Nephron progenitor cell (in vitro differentiated cells): Measurements from ENCODE around the gene SMTN.

ENCODE experiments used
- DNase-seq: peaks from one replicate; pipeline ENCODE4 v3.0.0; 2021
- H3K27ac Mint-ChIP-seq: 2 replicates; pipeline ENCODE4 v1.8.0; 2021; ENCODE audit warnings: mild to moderate bottlenecking, moderate library complexity, mixed read lengths
- H3K27me3 Mint-ChIP-seq: 2 replicates; pipeline ENCODE4 v1.8.0; 2021; ENCODE audit warnings: mild to moderate bottlenecking, low read depth, mixed read lengths; ENCODE audit not compliant: poor library complexity
- H3K36me3 Mint-ChIP-seq: 2 replicates; pipeline ENCODE4 v1.8.0; 2021; ENCODE audit warnings: low read depth, mixed read lengths
- H3K4me1 Mint-ChIP-seq: 2 replicates; pipeline ENCODE4 v1.8.0; 2021; ENCODE audit warnings: mixed read lengths
- H3K4me3 Mint-ChIP-seq: 2 replicates; pipeline ENCODE4 v1.8.0; 2021; ENCODE audit warnings: mild to moderate bottlenecking, moderate library complexity, mixed read lengths
- H3K9me3 Mint-ChIP-seq: 2 replicates; pipeline ENCODE4 v1.8.0; 2021; ENCODE audit warnings: mild to moderate bottlenecking, moderate library complexity, mixed read lengths
- TF ChIP-seq, protein P1 (sequence below): fragments of 200-600 bp; sonication (generic); IDR thresholded peaks from 2 replicates; pipeline ENCODE4 v1.5.0; 2021; ENCODE audit warnings: antibody characterized with exemption

The SMTN gene

DNA sequence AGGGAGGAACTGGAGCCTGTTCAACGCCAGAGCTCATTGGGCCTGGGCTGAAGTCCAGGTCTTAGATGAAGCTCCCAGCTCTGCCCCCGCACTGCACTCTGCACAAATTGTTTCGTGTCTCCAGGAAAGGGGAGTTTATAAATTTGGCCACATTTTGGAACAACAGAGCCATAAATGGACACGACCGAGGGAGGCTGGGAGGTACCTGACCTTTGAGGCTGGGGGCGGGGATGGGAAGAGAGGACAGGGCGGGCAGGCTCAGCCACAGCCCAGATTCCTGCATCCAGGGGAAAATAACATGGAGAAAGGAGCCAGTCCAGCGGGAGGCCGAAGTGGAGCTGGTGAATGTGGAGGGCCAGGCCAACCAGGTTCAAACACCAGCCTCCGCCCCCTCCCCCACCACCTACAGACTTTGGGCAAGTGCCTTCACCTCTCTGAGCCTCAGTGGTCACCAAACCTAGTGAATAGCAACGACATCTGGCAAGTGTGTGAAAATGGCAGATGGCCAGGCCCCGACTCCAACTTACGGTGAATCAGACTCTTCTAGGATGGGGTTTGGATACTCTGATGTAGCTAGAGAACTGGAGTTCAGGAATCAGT, 36.8 kb upstream of the SMTN start:
- DNase-seq, result no peak
- H3K27ac Mint-ChIP-seq, result no peak overlapping the region
- H3K4me1 Mint-ChIP-seq, result peaks cover 45% of the 10 kb centered on the region
- peaks cover 5% of the 10 kb centered on the region for H3K36me3 Mint-ChIP-seq
- TF ChIP-seq, protein P1, sequence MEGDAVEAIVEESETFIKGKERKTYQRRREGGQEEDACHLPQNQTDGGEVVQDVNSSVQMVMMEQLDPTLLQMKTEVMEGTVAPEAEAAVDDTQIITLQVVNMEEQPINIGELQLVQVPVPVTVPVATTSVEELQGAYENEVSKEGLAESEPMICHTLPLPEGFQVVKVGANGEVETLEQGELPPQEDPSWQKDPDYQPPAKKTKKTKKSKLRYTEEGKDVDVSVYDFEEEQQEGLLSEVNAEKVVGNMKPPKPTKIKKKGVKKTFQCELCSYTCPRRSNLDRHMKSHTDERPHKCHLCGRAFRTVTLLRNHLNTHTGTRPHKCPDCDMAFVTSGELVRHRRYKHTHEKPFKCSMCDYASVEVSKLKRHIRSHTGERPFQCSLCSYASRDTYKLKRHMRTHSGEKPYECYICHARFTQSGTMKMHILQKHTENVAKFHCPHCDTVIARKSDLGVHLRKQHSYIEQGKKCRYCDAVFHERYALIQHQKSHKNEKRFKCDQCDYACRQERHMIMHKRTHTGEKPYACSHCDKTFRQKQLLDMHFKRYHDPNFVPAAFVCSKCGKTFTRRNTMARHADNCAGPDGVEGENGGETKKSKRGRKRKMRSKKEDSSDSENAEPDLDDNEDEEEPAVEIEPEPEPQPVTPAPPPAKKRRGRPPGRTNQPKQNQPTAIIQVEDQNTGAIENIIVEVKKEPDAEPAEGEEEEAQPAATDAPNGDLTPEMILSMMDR, result no peak
- peaks cover 13% of the 10 kb centered on the region for H3K27me3 Mint-ChIP-seq
- H3K9me3 Mint-ChIP-seq, result peaks cover 12% of the 10 kb centered on the region
- H3K4me3 Mint-ChIP-seq, result no peak overlapping the region

DNA sequence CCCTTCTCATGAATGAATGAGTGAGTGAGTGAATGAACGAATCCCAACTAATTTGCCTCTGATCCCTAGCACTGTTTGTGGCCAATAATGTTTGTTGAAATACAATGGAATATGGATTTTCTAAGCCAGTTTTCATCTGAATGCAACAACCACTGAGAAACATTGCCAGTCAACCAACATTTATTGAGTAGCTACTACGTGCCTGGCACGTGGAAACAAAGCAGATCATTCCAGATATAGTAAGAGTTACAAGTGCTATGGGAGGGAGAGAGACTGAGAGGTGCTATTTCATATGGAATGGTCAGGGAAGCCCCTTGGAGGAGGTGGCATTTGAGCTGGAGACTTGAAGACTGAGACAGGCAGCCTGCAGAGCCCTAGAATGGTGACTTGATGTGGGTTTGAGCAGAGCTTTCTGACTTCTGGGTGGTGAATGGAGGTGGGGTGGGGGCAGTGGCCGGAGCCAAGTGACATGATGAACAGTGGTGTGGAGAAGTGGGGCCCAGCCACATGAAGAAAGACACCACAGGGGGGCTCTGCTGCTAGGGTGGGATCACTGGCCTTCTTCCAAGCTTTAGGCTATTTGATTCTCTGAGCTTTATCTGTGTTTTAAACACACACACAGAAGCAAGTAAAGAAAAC, 35.1 kb upstream of the SMTN start:
- DNase-seq, result no peak
- H3K9me3 Mint-ChIP-seq, result peaks cover 12% of the 10 kb centered on the region
- H3K4me3 Mint-ChIP-seq, result no peak overlapping the region
- TF ChIP-seq, protein P1, result no peak
- peak overlapping the region; percentile 90 for H3K27ac Mint-ChIP-seq
- peaks cover 52% of the 10 kb centered on the region for H3K4me1 Mint-ChIP-seq
- peaks cover 5% of the 10 kb centered on the region for H3K36me3 Mint-ChIP-seq
- peaks cover 10% of the 10 kb centered on the region for H3K27me3 Mint-ChIP-seq

DNA sequence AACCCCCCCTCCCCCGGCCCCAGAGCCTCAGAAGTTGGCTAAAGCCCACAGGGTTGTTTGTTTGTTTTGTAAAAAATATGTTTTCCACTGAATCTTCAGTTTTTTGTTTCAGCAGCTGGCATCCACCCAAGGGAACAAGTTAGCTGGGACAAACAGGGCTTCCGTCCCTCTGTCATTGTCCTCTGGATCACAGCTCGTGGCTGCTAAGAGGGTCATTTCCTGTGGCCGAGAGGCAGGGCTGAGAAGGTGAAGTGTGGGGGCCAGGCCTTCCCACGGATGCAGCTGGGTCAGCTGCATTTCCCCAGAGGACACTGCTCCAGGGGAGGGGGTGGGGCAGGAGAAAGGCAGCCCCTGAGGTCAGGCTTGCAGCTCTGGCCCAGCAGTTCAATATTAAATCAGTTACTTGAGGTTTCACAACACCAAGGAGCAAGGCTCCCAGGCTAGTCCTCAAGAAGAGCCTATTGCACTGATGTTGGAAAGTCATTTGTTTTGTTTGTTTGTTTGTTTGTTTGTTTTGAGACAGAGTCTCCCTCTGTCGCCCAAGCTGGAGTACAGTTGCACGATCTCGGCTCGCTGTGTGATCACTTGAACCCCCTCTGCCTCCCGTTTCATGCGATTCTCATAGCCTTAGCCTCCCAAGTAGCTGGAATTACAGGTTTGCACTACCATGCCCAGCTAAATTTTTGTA, 34.4 kb upstream of the SMTN start:
- Mint-ChIP-seq H3K27ac (peak overlapping the region; percentile 90), H3K9me3 (peaks cover 12% of the 10 kb centered on the region), H3K27me3 (peaks cover 10% of the 10 kb centered on the region), H3K4me3 (no peak overlapping the region), H3K36me3 (peaks cover 5% of the 10 kb centered on the region), H3K4me1 (peaks cover 52% of the 10 kb centered on the region)
- peak; percentile 39 for DNase-seq
- TF ChIP-seq, protein P1, result no peak

DNA sequence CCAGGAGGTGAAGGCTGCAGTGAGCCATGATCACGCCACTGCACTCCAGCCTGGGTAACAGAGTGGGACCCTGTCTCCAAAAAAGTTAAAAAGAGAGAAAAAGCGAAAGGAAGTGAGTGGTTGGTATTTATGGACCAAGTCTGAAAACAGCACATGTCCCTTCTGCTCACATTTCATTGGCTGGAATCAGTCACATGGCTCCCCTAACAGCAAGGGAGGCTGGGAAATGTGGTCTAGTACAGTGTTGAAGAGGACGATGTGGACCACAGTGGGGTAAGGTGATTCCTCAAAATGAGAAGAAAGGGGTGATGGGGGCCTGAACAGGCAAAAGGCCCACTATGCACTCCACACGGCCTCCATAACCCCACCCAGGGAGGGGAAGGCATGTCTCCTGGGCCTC, 32.5 kb upstream of the SMTN start:
- no peak overlapping the region for H3K27ac Mint-ChIP-seq
- H3K27me3 Mint-ChIP-seq, result peaks cover 10% of the 10 kb centered on the region
- DNase-seq, result no peak
- peaks cover 12% of the 10 kb centered on the region for H3K9me3 Mint-ChIP-seq
- H3K36me3 Mint-ChIP-seq, result peaks cover 5% of the 10 kb centered on the region
- H3K4me1 Mint-ChIP-seq, result peaks cover 59% of the 10 kb centered on the region
- H3K4me3 Mint-ChIP-seq, result no peak overlapping the region
- TF ChIP-seq, protein P1, result no peak

DNA sequence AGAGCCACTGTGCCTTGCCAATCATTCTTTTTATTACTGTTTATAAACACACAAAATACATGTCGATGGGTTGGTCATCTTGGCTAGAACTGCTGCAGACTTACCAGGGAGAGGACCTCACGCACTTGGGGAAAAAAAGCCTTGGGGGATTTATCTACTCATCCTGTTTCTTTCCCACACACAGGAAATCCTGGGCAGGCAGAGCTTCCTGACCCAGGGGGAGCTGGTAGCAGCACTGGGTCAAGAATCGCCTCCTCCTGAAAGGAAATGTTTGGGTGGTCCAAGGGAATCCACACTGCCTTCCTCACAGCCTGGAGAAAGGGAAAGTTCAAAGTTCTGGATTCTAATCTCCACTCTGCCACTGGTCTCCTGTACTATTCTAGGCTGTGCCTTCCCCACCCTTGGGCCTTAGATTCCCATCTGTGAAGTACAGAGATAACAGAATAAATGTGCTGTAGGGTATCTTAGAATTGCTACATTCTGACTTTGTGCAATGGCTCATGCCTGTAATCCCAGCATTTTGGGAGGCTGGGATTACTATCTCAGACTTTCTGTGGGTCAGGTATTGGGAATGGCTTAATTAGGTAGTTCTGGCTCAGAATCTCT, 31.2 kb upstream of the SMTN start:
- TF ChIP-seq, protein P1, result no peak
- H3K9me3 Mint-ChIP-seq, result peaks cover 12% of the 10 kb centered on the region

More for the DNA sequence above, 31.2 kb upstream of the SMTN start:
- peaks cover 5% of the 10 kb centered on the region for H3K36me3 Mint-ChIP-seq
- no peak overlapping the region for H3K4me3 Mint-ChIP-seq
- H3K4me1 Mint-ChIP-seq, result peaks cover 61% of the 10 kb centered on the region
- H3K27me3 Mint-ChIP-seq, result peaks cover 10% of the 10 kb centered on the region
- H3K27ac Mint-ChIP-seq, result peak overlapping the region; percentile 66
- no peak for DNase-seq
